HG03378 (cell line): ENCODE results near the gene SIK2.
"Not testable (repeated sequence)": the region's sequence is repeated elsewhere in the genome, so short reads cannot be mapped to it uniquely, and the experiment has no call there.

Experiments used
- ATAC-seq: cut with Tn5 transposase; IDR thresholded peaks from one replicate; pipeline ENCODE4 v1.9.1; 2021; ENCODE audit warnings: mild to moderate bottlenecking, moderate library complexity; ENCODE audit not compliant: unreplicated experiment

The SIK2 gene

GRCh38 chr11:111655924-111656323 is 53.7 kb downstream of the SIK2 start:
- ATAC-seq, result no peak

- ATAC-seq, result not testable (repeated sequence)
Observed at GRCh38 chr11:111657905-111658304, 55.7 kb downstream of the SIK2 start.

- ATAC-seq, result not testable (repeated sequence)
Observed at GRCh38 chr11:111658493-111658892, 56.2 kb downstream of the SIK2 start.

GRCh38 chr11:111659201-111660115 is 57.2 kb downstream of the SIK2 start:
- ATAC-seq, result no peak

- no peak for ATAC-seq
Observed at GRCh38 chr11:111660822-111661221, 58.6 kb downstream of the SIK2 start.

GRCh38 chr11:111663820-111664219 is 61.6 kb downstream of the SIK2 start:
- ATAC-seq, result no peak

- ATAC-seq, result no peak
Observed at GRCh38 chr11:111665777-111666176, 63.5 kb downstream of the SIK2 start.

- no peak for ATAC-seq
Observed at GRCh38 chr11:111668980-111669379, 66.7 kb downstream of the SIK2 start.

GRCh38 chr11:111671383-111671782 is 69.1 kb downstream of the SIK2 start:
- no peak for ATAC-seq

- no peak for ATAC-seq
Observed at GRCh38 chr11:111672949-111673348, 70.7 kb downstream of the SIK2 start.

GRCh38 chr11:111674941-111675340 is 72.7 kb downstream of the SIK2 start:
- no peak for ATAC-seq

- no peak for ATAC-seq
Observed at GRCh38 chr11:111675891-111676290, 73.6 kb downstream of the SIK2 start.

- ATAC-seq, result no peak
Observed at GRCh38 chr11:111676878-111677585, 74.8 kb downstream of the SIK2 start.

GRCh38 chr11:111680486-111681175 is 78.4 kb downstream of the SIK2 start:
- no peak for ATAC-seq

GRCh38 chr11:111683806-111684205 is 81.6 kb downstream of the SIK2 start:
- no peak for ATAC-seq

GRCh38 chr11:111684251-111684650 is 82.0 kb downstream of the SIK2 start:
- ATAC-seq, result no peak

- no peak for ATAC-seq
Observed at GRCh38 chr11:111688013-111688412, 85.8 kb downstream of the SIK2 start.

- ATAC-seq, result no peak
Observed at GRCh38 chr11:111691176-111691575, 88.9 kb downstream of the SIK2 start.

GRCh38 chr11:111691741-111692140 is 89.5 kb downstream of the SIK2 start:
- no peak for ATAC-seq

- ATAC-seq, result no peak
Observed at GRCh38 chr11:111693224-111693937, 91.1 kb downstream of the SIK2 start.

- ATAC-seq, result no peak
Observed at GRCh38 chr11:111694851-111695250, 92.6 kb downstream of the SIK2 start.
